Erythroblast (primary cell): ENCODE measurements around the gene SLC4A8.

Experiments used
- DNase-seq, 2 experiments: peaks; one replicate each; lab custom pipeline; 2025; lab: John Stamatoyannopoulos, UW
- GATA1 ChIP-seq: IDR thresholded peaks from 2 replicates; pipeline ENCODE4 v1.6.1; 2011; ENCODE audit warnings: low read depth, mild to moderate bottlenecking, control low read depth, low read length, moderate library complexity
- POLR2A ChIP-seq: IDR thresholded peaks from 2 replicates; pipeline ENCODE4 v1.6.1; 2011; ENCODE audit warnings: mild to moderate bottlenecking, low read length

SLC4A8 gene

DNA sequence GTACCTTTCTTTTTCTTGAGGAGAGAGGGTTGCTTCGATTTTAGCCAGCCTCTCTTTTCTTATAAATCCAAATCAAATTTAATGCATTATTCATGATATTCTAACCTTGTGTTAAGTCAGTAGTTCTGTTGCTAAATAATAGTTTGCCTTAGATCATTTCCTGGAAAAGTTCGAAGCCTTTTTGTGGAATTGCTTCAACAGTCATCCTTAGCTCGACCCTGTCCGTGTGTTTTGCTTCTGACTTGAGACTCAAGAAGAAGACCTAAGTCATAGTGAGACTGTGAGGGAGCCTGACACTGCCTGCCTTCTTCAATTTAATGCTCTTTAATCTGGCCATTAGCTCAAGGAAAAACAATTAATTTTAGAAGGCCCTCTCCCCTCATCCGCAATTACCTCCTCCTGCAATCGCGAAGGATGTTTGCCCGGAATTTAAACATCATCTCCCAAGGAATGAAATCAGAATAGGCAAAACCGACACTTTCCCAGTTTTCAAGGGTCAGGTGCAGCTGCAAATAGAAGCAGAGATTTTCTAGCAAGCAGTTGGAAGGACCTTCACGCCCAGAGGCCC lies 453 bp upstream of the SLC4A8 start:
- no peak for DNase-seq
- no peak for TF ChIP-seq GATA1
- TF ChIP-seq POLR2A, result no peak

DNA sequence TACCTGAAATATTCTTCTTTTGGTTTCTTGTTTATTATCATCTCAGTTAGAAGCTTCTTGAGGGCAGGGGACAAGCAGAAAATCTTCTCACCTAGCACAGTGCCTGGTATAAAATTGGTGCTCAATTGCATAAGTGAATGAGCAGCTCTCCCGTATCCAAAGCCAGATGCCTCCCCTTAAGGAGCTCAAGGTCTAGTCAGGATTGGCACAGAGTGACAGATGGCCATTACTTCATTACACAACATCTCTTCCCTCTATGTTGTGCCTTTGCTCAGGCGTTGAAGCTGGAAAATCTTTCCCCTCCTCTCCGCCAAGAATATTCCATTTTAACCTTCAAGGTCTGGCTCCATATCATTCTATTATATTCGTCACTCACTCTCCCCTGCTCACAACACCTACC lies 3.6 kb downstream of the SLC4A8 start:
- TF ChIP-seq GATA1 (no peak), POLR2A (no peak)
- DNase-seq, result no peak

DNA sequence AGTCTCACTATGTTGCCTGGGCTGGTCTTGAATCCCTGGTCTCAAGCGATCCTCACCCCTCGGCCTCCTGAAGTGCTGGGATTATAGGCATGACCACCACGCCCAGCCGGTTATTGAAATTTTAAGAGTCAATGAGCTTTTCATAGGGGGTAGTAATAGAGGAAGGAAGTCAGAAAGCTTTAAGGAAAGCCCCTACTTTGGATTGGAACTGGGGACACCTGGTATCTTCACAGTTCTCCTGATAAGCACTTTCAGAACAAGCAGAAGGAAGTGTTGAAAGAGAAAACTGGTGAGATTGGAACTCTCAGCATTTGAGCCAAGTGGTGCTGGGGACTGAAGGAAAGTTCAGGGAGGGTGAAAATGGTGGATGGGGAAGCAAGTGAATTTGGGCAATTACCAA lies 5.1 kb downstream of the SLC4A8 start:
- DNase-seq, result no peak
- no peak for TF ChIP-seq POLR2A
- TF ChIP-seq GATA1, result no peak

DNA sequence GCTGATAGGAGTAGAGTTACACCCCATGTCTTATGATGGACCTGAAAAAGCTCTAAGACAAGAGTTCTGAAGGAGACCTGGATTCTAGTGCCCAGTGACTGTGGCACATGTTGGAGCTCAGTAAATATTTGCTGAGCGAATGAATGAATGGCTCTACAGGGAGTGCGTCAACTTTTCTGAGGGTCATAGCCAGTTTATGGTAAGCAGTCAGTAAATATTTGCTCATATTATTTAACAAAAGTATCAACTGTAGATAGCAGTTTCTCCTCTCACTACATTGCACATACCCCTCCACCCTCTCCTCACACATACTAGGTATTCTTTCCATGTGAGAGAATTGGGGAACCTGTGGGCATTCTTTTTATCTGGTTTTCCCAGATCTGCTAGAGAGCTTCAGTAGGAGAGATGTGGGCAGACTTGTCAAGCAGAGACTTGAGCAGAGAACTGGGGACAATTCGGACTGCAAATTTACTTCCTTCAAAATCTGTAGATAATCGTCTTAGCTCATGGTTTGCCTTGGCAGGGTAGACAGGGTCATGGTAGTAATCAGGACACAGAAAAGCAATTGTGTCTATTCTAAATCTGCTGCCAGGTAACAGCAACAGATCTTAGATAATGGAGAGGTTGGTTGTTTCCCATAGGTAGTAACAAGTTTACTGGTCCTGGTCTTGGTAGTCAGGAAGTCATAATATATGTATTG lies 5.7 kb downstream of the SLC4A8 start:
- DNase-seq, result no peak
- no peak for TF ChIP-seq POLR2A

DNA sequence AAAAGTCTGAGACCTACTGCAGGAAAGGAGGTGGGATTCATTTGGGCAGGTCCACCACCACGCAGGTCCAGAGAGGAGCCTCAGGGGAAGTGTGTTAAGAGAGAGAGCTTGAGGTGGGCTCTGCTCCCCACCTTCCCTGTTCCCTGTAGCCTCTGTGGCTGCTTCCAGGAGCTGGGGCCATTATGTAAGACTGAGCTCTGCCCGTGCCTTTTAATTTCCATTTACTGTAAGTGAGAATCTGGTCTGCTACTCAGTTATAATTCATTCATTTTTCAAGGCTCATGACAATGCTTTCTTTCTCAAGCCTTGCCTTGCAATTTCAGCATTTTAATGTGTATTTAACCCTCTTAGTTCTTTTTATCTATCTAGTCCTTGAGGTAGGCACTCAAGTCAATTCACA lies 8.3 kb downstream of the SLC4A8 start:
- TF ChIP-seq GATA1, result no peak
- TF ChIP-seq POLR2A, result no peak
- no peak for DNase-seq

DNA sequence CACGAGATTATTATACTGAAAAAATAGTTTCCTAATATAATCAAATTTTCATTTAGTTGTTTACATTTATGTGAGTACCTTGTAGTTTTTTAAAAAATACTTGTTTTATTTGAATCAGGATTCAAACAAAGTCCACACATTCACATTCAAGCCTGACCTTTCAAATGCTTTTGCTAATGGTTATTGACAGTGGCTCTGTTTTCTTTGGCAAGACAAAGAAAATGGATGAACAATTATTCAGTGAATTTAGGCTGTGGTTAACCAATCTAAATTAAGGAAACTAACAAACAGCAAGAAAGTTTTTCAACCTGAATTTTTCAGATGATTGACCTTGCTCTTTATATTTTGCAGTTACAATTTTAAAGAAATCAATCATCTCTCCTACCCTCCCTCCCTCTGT lies 9.7 kb downstream of the SLC4A8 start:
- no peak for DNase-seq
- TF ChIP-seq GATA1, result no peak
- TF ChIP-seq POLR2A, result no peak

DNA sequence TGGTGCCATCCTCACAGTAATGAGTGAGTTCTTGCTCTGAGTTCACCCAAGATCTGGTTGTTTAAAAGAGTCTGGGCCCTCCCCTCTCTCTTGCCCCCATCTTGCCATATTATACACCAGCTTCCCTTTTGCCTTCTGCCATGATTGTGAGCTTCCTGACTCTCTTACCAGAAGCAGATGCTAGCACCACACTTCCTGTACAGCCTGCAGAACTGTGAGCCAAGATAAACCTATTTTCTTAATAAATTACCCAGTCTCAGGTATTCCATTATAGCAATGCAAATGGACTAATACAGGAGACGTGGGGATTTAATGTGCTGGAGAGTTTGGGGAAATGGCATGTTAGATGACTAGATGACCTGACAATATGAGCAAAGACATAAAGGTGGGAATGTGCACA lies 12.8 kb downstream of the SLC4A8 start:
- DNase-seq, result no peak
- TF ChIP-seq POLR2A, result no peak
- no peak for TF ChIP-seq GATA1

DNA sequence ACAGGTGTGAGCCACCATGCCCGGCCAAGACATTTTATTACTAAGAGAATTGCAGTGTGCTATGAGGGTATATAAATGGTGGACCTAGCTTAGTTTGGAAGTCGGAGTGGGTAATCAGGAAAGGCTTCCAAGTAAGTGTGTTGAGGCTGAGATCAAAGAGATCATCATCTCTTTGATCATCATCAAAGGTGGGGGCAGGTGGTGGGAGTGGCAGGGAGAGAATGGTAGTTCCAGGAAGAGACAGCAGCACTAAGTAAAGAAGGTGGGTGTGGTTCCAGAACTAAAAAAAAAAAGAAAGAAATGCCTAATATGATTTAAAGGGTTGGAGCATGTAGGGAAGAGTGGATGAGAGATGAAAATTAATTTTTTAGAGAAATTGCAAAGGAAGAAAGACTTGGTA lies 14.7 kb downstream of the SLC4A8 start:
- TF ChIP-seq POLR2A, result no peak
- no peak for TF ChIP-seq GATA1
- no peak for DNase-seq

DNA sequence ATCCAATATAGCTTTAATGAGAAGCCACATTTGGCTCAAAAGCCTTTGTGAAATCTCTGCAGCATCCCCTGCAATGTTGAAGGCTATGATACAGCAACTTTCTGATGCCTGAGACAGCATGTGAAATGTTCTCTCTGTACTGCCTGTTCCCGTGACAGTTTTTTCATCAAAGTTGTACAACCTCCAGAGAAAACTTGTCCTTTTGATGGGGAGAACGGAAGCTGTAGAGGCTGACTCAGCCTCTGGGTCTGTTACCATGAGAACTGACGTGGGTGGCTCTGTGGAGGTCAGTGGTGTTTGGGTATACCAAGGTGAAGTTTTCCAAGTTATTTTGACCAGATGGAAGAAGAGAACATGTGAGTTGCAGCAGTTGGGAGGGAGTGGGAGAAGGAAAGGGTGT lies 17.0 kb downstream of the SLC4A8 start:
- DNase-seq, result no peak
- no peak for TF ChIP-seq POLR2A
- no peak for TF ChIP-seq GATA1

DNA sequence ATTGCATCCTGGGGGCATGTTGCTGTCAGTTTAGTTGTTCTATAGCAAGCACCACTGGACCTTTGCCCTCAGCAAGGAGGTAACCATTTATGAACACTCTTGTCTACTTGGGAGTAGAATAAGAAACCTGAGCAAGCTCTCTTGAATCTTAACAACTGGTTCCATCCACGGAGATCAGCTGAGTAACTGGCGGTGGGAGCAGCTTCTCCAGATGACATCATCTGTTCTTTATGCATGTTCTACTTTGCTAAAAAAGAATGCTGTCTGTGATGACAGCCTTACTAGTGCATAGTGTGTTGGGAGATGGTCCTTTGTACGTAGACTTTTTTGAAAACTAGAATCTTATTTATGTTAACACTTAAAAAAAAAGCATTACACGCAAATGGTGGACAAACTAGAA lies 17.7 kb downstream of the SLC4A8 start:
- no peak for TF ChIP-seq GATA1
- TF ChIP-seq POLR2A, result no peak
- DNase-seq, result no peak

DNA sequence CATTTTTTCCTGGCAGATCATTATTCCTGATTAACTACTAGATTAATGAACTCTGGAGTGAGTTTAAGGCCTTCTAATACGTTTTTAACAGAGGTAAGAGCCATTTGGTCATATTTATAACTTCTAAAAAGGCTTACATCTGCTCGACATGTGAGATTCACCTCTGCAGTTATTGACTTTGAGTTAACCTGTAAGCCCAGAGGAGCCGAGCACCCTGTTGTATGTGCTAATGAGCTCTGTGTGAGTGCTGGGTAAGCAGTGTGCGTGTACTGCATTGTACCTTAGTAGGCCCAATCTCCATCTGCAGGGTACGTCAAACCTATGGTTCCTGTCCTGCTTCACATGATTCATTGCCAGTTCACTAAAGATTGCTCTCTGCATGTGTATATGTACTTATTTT lies 18.9 kb downstream of the SLC4A8 start:
- TF ChIP-seq GATA1 (no peak), POLR2A (no peak)
- no peak for DNase-seq

DNA sequence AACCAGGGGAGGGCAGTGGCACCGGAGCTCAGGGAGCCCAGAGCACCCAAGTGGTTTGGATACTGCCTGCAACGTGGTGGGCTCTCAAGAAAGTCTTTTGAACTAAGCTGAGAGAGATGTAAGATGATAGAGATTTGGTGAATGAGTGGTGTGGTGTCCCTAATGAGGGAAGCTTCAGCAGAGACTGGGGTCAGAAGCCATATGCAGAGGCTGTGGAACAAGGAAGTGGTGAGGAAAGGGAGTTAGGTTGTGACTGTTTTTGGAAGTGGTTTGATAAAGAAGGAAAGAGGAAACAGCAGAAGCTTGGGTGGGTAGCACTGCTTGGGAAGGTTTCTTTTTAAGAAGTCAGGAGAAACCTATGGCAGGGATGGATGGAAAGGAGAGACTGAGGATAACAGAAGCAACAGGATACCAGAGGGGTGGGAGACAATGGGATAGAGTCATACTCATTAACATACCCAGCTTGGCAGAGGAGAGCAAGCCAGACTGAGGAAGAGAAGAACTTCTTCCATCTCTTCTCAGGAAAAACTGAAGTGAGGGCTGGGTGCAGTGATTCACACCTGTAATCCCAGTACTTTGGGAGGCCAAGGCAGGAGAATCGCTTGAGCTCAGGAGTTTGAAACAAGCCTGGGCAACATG lies 24.1 kb downstream of the SLC4A8 start:
- TF ChIP-seq POLR2A (no peak), GATA1 (no peak)
- DNase-seq, result no peak

DNA sequence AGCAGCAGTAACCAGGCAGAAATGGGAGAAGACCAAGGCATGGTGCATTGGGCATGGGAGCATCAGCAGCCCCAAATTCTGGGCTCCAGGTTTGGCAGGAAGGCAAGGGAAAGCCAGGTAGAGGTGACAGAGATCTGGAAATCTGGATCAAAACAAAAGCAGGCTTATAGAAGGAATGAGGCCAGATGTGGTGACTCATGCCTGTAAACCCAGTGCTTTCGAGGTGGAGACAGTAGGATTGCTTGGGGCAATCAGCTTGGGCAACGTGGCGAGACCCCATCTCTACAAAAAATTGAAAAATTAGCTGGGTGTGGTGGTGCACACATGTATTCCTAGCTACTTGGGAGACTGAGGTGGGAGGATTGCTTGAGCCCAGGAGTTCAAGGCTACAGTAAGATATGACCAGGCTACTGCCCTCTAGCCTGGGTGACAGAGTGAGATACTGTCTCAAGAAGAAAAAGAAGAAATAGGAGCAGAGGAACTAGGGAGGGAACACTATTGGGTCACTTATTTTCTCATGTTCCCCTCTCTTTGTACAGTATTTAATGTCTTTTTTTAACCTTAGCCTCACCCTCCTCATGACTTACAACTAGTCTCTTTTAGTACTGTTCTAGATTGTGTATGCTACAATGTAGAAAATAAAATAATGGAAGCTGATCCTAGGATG lies 25.1 kb downstream of the SLC4A8 start:
- TF ChIP-seq GATA1 (no peak), POLR2A (no peak)
- no peak for DNase-seq

DNA sequence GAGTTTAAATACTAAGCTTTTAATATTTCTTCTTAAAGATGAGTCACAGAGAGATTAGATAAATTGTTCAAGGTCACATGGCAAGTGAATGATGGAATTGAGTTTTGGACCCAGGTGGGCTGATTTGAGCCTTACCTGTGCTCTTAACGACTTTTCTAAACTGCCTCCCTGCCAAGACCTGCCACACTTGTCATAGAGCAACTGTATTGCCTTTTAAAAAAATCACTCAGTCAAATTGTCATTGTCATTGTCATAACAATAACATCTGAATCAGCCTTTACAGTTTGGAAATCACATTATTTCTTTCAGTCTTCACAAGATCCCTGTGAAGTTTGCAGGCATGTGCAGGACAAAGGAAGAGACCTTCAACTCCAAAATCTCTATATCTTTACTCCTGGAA lies 25.7 kb downstream of the SLC4A8 start:
- TF ChIP-seq POLR2A (no peak), GATA1 (no peak)

More for the DNA sequence above, 25.7 kb downstream of the SLC4A8 start:
- no peak for DNase-seq
